Activated gamma-delta T cell treated with Interleukin-2 at 50 U/mL for 16 hours (primary cell): ENCODE measurements around the gene R3HDM2.
A peak's percentile ranks its signal among the peaks of the same experiment; 100 is the strongest.

Source experiments
- DNase-seq: peaks from one replicate; pipeline ENCODE4 v3.0.0-alpha.2; 2020

Gene R3HDM2

GRCh38 chr12:57237932-57238853 lies 192.7 kb downstream of the R3HDM2 start:
- no peak for DNase-seq

- DNase-seq = no peak
Measured at GRCh38 chr12:57237596-57237931, 193.3 kb downstream of the R3HDM2 start.

GRCh38 chr12:57236925-57237595 lies 193.8 kb downstream of the R3HDM2 start:
- DNase-seq = no peak

- DNase-seq = no peak
Measured at GRCh38 chr12:57236201-57236924, 194.5 kb downstream of the R3HDM2 start.

- DNase-seq = no peak
Measured at GRCh38 chr12:57235728-57236131, 195.1 kb downstream of the R3HDM2 start.

- no peak for DNase-seq
Measured at GRCh38 chr12:57235017-57235727, 195.7 kb downstream of the R3HDM2 start.

- DNase-seq = no peak
Measured at GRCh38 chr12:57234571-57235016, 196.2 kb downstream of the R3HDM2 start.

- DNase-seq = no peak
Measured at GRCh38 chr12:57234233-57234570, 196.6 kb downstream of the R3HDM2 start.

- no peak for DNase-seq
Measured at GRCh38 chr12:57233357-57234232, 197.2 kb downstream of the R3HDM2 start.

GRCh38 chr12:57232156-57232756 lies 198.6 kb downstream of the R3HDM2 start:
- no peak for DNase-seq

GRCh38 chr12:57231276-57232021 lies 199.4 kb downstream of the R3HDM2 start:
- DNase-seq = no peak

- no peak for DNase-seq
Measured at GRCh38 chr12:57230381-57231155, 200.3 kb downstream of the R3HDM2 start.

GRCh38 chr12:57229634-57230380 lies 201.0 kb downstream of the R3HDM2 start, which contains the start of gene SHMT2:
SHMT2 (plus strand) TSS chr12:57229711; CDS start chr12:57229779, 68 bp downstream.
- peak; percentile 90 for DNase-seq

GRCh38 chr12:57229046-57229633 lies 201.7 kb downstream of the R3HDM2 start:
- no peak for DNase-seq

GRCh38 chr12:57227315-57228115 lies 203.3 kb downstream of the R3HDM2 start:
- DNase-seq = no peak

- no peak for DNase-seq
Measured at GRCh38 chr12:57226588-57227314, 204.1 kb downstream of the R3HDM2 start.

GRCh38 chr12:57225680-57226210 lies 205.1 kb downstream of the R3HDM2 start:
- no peak for DNase-seq
